K562 treated with DMSO at 1 percent for 48 hours (cell line): ENCODE data around the gene IPO4. TPM values are rescaled to one million over a fixed set of nuclear protein-coding genes. Genes with fewer than 3 reads are reported as not detected.

ENCODE experiments used
- total RNA-seq: library from RNA; unstranded; fragments of 300-600 nt; gene quantifications from 2 replicates; pipeline ENCODE4 v1.2.3, GENCODE V29; 2022; ENCODE audit warnings: low replicate concordance; ENCODE audit errors: extremely low read depth

The IPO4 gene, protein sequence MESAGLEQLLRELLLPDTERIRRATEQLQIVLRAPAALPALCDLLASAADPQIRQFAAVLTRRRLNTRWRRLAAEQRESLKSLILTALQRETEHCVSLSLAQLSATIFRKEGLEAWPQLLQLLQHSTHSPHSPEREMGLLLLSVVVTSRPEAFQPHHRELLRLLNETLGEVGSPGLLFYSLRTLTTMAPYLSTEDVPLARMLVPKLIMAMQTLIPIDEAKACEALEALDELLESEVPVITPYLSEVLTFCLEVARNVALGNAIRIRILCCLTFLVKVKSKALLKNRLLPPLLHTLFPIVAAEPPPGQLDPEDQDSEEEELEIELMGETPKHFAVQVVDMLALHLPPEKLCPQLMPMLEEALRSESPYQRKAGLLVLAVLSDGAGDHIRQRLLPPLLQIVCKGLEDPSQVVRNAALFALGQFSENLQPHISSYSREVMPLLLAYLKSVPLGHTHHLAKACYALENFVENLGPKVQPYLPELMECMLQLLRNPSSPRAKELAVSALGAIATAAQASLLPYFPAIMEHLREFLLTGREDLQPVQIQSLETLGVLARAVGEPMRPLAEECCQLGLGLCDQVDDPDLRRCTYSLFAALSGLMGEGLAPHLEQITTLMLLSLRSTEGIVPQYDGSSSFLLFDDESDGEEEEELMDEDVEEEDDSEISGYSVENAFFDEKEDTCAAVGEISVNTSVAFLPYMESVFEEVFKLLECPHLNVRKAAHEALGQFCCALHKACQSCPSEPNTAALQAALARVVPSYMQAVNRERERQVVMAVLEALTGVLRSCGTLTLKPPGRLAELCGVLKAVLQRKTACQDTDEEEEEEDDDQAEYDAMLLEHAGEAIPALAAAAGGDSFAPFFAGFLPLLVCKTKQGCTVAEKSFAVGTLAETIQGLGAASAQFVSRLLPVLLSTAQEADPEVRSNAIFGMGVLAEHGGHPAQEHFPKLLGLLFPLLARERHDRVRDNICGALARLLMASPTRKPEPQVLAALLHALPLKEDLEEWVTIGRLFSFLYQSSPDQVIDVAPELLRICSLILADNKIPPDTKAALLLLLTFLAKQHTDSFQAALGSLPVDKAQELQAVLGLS
- total RNA-seq = not detected in 2 replicates

DNA sequence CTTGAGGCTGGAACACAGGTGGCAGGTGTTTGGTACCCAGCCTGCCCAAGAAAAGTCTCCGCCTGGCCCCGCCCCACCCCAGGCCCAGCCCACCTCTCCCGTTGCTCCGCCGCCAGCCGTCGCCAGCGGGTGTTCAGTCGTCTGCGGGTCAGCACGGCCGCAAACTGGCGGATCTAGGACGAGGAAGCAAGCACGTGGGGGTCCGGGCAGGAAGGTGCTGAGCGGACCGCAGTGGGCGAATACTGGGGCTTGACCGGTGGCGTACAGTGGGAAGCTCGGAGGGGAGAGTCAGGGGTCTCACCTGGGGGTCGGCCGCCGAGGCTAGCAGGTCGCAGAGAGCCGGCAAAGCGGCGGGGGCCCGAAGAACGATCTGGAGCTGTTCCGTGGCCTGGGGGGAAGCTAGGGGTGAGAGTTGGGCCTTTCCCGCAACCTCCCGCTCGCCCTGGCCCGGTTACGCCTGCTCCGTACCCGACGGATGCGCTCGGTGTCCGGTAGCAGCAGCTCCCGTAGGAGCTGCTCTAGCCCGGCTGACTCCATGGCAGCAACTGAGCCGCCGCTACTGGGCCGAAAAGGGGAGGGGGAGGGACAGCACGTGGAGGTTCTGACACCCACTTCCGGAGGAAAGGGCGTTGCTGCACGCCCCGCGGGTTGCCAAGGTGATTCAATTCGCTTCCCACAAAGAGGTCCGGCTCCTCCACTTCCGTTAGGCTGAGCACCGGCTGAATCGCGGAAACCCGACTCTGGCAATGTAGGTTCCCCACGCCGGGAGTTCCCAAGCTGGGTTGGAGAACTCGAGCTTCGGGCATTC, at the start of gene IPO4:
IPO4 (minus strand) TSS at position 566 of the 808 bp plus-strand sequence; CDS start at position 537, 29 bp downstream.

DNA sequence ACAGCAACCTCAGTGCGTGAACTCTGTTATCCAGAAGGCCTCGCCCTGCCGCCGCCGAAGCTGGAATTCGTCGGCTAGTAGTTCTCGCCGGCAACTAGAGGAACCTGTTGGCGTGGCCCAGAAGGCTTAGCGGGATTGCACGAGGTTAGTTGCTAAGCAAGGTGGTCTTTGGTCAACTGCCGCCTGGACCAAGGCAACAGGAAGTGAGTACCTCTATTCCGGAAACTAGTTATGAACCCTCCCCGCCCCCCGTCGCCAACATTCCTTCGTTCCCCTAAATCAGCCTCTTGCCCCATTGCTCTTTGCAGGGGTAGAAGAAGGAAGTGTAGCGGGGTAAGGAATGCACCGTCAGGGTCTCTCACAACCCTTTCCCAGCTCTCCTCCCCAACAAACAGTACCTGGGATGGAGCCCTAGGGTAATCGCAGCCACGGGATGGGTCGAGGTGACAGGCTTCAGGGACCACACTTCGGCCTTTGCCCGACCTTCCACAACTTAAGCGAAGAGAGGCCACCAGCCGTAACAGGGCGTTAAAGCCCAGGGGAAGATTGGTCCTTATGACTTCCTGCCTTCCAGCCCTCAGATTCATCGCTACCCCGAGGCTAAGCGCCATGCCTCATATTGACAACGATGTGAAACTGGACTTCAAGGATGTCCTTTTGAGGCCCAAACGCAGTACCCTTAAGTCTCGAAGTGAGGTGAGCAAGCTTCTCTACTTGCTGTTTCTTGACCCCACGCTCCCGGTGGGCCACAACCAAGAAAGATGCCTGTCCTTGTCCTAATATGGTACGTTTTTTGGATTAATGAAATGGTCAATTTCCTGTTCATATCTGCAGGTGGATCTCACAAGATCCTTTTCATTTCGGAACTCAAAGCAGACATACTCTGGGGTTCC, 44.3 kb upstream of the IPO4 start, which contains the start of gene GMPR2:
GMPR2 (plus strand) TSS at position 285 of the 893 bp plus-strand sequence; CDS start at position 610, 325 bp downstream.

DNA sequence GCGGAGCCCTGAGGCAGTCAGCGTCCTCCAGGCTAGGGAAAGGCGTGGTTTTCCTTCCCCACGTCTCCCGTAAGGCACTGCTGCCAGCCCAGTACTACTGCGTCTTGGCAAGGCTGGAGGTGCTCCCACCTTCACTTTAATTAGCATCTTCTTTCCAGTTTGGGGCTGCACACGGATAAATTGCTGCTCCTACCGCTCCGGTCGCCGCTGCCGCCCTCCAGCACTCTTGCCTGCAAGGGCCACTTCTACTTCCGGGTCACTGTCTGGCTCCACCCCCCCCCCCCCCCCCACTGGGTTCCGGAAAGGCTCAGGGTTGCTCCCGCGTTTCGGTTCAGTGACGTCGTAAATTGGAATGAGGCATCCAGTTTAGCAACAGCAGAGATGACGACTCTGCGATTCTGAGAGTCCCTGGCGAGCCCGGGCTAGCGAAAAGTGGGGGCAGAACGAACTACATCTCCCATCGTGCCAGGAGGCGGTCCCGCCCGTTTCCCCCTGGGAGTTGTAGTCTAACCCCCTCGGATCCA, 43.6 kb upstream of the IPO4 start, which contains the start of gene NEDD8:
NEDD8 (minus strand) TSS at position 247 of the 524 bp plus-strand sequence; CDS start at position 147, 100 bp downstream.

DNA sequence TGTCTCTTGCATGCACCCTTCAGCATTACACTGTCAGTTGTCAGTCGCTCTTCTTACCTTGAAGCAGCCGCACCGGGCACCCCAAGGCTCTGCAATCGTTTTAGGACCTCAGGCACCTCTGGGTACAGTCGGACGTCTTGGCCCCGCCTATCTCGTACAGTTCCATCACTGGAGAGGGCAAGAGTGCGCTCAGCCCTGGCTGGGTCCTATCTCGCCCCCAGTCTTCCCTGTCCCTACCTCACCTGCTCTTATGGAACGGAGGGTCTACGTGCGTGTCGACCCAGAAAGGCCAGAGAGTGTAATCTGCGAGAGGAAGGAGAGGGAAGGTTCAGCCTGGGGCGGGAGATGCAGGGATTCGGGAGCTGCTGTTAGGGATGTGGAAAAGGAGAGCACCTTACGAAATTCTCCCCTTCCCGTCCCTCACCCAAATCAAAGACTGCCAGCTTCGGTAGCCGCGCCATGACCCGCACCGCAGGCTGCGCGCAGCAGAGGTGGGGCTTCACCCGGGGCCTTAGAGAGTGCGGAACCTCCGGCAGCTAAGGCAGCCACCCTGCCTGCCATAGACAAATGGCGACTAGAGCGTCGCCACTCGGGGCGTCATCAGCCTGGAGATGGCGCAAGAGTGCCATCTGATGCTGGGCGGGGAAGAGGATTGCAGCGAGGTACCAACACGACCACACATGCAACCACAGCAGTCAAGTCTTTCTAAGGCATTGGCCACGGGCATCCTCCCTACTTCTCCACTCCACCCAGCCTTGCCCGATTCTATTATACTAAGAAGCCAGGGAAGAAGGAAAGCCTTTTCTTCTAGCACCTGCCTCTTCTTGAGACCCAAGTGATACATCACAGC, 27.1 kb upstream of the IPO4 start, which contains the start of gene MDP1:
MDP1 (minus strand) TSS at position 572 of the 850 bp plus-strand sequence; CDS start at position 461, 111 bp downstream.

DNA sequence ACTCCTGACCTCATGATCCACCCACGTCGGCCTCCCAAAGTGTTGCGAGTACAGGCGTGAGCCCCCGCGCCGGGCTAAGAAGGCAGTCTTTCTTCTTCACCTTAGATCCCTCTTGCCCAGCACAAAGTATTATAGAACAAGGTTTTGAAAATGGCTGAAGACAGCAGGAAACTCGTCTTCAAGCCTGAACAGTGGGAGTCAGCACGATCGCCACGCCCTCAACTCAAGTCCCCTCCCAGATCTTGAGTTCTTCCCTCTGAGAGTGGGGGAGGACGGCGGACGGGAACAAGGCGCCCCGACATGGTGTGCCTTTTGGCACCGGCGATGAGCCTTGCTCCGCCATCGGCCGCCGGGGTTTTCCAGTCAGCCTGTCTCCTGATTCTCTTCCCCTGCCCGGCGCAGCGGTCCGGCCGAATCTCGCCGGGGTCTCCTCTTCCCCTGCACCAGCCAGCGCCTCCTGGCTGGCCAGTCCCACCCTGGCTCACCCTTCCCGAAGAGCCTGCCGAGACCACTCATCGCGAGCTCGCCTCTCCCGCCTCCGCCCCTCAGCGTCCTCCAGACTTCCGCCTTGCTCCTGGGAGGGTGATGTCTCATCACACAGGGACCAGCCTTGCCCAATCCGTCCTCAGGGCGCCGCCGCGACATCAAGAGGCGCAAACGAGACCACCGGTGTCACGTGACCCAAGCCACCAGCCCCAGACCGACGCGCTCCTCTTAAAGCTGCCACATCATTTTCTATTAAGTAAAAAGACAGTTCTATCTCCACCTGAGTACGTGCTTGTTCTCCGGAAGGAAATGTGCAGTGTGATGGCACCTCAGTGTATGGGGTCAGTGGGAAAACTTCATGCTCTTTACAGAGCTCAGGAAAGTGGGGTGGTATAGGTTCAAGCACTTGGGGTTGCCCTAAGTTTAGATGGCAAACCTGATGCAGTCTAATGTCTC, 24.6 kb upstream of the IPO4 start, which contains the start of gene CHMP4A:
CHMP4A (minus strand) TSS at position 565 of the 942 bp plus-strand sequence; CDS start at position 516, 49 bp downstream.

DNA sequence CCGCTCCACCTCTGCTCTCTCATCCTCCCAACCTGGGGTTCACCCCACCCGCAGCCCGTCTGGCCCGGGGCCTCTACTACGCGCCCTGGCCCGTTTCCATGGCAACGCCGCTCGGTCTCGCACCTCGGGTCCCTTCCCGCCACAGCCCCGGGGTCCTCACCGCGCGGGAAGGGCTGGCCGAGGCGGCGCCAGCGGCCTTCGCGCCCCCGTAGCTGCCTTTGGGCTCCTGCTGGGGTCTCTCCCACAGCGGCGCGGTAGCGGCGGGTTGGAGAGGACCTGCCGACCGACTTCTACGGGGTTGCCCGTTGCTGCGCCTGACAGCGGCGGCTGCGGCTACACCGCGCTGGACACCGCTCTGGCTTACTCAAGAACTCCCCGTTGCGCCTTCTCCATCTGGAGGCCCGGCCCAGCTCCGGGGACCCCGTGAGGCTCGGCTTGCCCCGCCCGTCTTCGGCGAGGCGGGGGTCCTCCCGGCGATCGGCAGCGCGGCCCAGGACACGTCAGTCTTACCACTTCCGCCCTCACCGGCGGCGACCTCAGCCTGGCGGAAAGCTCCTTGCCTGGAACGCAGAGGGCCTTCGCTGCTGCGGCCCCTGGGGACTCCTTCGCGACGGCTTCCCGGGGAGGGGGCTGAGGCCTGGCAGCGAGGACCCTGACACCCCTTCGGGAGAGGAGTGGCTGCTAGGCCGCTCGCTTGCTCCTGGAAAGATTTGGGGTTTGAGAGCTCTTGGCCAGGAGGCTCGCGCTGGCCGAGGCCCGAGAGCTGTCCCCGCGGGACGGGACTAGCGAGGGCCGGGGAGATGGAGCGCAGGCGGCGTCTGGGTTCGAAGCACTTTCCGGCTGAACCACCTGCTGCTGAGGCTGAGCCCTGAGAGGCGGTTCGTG, 6.8 kb upstream of the IPO4 start, which contains the start of gene TM9SF1:
TM9SF1 (minus strand) TSS at position 256 of the 885 bp plus-strand sequence. CDS start 422 bp downstream, outside the sequence.

DNA sequence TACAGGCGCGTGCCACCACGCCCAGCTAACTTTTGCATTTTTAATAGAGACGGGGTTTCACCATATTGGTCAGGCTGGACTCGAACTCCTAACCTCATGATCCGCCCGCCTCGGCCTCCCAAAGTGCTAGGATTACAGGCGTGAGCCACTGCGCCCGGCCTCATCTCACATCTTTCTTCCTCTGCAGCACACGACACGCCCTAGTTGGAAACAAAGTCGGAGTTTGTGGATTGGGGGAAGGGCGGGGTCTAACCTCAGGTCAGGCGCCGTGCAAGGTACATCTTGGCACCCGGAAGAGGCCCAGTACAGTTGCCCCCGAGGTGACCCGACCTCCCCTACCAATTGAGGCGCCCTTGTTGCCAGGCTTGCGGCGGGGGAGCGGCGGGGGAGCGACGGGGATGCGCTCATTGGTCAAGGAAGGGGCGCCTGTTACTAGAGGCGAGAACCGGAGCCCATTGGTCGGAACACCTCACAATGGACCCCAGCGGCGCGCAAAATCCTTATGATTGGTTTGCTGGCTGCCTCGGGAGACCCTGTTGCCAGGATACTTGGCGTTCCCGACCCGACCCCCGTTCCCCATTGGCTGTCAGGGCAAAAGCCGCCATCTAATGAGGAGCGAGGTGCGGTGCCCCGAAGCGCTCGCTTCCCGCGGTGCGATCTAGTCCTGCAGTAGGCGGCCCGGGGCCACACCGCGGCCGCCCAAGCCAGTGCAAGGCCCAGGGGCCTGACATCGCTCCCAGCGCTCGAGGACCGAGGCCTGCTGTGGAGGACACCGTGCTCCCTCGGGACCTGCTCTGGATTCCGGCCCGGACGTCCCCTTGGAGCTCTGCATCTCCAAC, 17.0 kb downstream of the IPO4 start, which contains the start of gene REC8:
REC8 (plus strand) TSS at position 659 of the 839 bp plus-strand sequence. CDS start 473 bp downstream, outside the sequence.

DNA sequence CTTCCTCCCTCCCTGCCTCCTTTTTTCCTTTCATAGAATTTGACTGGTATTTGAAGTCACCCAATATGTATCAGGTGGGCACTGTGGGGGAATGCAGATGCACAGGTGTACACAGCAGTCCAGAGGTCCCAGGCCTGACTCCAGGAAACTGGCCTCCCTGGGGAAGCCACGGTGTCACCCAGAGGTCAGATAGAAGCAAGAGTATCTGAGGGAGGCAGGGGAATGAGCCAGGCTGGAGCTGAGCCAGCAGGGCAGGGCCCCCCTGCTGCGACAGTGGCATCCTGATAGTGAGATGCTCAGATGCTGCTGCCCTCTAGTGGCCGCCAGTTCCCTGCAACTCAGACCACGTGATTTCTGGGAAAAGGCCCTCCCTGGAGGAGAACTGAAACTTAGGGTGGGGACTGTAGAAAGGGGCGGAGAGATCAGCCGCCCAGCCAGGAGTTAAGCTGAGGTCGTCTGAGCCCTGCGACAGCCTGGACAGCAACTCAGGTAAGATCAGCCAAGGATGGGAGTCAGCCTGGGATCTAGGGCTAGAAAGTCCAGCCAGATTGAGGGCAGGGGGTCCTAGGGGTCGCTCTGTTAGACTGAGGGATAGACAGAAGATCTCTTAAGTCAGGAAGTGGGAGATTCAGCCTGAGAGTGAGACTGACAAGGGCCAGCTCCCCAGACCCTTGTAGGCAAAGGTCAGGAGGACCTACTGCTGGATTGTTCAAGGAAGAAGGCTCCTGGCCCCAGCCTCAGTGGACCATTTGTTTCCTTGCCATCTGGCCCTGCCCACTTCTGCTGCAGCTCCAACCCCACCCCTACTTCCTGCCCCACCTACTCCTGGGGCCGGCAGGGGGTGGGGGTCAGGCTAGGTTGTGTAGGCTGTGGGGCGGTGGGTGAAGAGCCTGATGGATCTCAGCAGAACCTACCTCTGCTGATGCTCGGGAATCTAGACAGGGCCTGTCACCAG, 27.5 kb downstream of the IPO4 start, which contains the start of gene IRF9:
IRF9 (plus strand) TSS at position 416 of the 955 bp plus-strand sequence. CDS start 880 bp downstream, outside the sequence.

DNA sequence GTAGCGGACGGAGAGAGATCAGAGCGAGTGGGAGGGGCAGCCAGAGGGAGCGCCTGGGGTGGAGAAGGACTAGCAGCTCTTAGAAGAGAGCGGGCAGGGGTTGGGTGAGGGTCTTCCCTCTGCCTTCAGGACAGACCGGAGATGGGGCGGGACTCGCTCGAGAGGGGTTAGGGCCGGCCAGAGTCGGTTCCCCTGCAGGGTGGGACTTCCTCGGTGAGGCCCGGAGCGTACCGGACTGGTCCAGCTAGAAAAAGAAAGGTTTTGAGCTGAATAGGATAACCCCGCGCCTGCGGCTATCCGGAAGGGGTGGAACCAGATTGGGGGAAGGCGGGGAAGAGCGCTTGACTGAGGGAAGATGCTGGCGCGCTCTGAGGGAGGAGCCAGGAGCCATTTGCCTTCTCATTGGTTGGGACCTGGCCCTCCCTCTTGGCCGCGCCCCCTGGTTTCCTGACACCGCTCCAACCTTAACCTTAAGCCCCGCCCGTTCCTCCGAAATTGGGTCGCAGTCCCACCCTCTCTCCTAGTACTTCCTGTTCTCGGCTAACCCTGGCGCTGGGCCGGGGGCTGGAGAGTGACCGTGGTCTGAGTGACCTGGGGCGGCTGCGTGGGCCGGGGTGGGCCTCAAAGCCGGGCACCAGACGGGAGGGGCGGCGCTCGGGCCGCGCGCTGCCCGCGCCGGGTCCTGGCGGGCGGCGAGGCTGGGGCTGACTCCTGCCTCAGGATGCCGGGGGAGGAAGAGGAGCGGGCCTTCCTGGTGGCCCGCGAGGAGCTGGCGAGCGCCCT, 41.4 kb downstream of the IPO4 start, which contains the start of gene RNF31:
RNF31 (plus strand) TSS at position 521 of the 783 bp plus-strand sequence; CDS start at position 722, 201 bp downstream.

DNA sequence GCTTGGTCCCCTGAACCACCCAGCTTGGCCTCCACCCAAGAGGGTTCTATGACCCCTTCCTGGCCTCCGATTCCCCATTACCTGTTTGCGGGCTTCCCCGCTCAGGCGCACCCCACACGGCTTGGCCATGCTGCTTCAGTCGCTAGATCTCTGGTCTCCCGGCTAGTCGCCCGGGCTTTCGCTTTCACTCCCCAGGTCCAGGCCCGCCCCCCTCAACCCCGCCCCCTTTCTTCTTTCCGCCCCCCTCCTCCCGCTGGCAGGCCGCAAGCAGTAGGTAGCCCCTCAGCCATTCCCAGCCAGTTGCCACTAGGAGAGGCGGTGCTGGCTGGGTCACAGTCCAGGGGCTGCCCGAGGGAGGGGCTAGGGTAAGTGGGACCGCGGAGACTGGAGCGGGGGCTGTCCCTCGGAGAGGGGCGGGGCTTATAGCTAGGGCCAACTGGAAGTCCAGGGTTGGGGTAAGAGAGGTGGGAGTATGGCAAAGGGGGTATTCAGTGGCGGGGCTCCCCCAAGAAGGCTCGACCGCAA, 42.1 kb downstream of the IPO4 start, which contains the start of gene PSME2:
PSME2 (minus strand) TSS at position 158 of the 525 bp plus-strand sequence; CDS start at position 129, 29 bp downstream.

DNA sequence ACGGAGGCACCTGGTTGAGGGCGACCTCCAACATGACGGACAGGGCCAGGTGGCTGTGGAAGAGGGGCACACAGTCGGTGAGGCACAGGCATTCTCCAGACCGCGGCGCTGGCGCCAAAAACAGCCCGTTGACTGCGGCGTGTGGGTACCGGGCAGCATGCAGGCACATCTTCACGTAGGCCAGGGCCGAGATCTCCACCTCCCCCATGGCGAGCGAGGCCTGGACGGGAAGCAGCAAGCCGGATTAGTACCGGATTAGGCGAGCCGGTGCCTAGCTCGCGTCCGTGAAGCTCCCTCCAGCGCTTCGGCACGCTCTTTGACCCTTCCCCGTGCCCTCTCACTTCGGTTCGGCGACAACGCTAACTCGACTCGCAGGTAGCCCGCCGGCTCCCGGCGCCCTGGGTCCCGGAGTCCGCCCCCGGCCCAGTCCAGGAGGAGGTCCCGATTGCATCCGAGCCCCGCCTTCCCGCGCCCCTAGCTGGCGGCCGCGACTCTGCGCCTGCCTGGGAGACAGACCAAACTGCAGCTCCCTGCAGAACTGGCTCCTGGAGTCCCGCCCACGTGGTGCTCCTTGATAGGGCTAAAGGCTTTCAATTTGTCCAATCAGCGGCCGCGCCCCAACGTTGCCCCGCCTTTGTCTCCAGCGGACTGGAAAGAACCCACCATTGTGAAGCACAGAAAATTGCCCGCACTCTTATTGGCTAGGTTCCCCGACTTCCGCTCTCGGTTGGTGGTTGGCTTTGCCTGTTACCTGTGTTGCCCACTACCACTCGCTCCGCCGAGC, 47.3 kb downstream of the IPO4 start, which contains the start of gene EMC9:
EMC9 (minus strand) TSS at position 495 of the 784 bp plus-strand sequence; CDS start at position 208, 287 bp downstream.

